ENCODE data around the gene TAS2R42.

Gene TAS2R42, protein sequence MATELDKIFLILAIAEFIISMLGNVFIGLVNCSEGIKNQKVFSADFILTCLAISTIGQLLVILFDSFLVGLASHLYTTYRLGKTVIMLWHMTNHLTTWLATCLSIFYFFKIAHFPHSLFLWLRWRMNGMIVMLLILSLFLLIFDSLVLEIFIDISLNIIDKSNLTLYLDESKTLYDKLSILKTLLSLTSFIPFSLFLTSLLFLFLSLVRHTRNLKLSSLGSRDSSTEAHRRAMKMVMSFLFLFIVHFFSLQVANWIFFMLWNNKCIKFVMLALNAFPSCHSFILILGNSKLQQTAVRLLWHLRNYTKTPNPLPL

DNA sequence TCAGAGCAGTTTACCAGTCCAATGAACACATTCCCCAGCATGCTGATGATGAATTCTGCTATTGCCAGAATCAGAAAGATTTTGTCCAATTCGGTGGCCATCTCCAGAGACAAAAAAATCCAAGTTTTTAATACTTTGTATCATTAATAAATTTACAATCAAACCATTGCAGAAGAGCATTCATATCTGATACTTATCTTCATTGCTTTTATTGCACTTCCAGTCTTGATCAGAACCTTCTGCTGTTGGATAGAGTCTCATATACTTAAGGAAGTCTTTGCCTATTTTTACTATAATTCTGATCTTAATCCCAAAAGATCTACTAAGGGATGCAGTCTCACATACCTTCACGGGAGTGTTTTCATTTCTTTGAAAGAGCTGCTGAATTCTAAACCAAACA lies at the start of gene TAS2R42:
TSS of gene TAS2R42 (minus strand) at position 101 of the 400 bp plus-strand sequence. CDS start at position 101, 0 bp downstream.
- no peak for TF ChIP-seq EZH2 (IDR thresholded peaks at IDR 0.05; ENCODE audit: borderline replicate concordance, low read length)
- TF ChIP-seq, protein P1, sequence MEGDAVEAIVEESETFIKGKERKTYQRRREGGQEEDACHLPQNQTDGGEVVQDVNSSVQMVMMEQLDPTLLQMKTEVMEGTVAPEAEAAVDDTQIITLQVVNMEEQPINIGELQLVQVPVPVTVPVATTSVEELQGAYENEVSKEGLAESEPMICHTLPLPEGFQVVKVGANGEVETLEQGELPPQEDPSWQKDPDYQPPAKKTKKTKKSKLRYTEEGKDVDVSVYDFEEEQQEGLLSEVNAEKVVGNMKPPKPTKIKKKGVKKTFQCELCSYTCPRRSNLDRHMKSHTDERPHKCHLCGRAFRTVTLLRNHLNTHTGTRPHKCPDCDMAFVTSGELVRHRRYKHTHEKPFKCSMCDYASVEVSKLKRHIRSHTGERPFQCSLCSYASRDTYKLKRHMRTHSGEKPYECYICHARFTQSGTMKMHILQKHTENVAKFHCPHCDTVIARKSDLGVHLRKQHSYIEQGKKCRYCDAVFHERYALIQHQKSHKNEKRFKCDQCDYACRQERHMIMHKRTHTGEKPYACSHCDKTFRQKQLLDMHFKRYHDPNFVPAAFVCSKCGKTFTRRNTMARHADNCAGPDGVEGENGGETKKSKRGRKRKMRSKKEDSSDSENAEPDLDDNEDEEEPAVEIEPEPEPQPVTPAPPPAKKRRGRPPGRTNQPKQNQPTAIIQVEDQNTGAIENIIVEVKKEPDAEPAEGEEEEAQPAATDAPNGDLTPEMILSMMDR (IDR thresholded peaks at IDR 0.05; ENCODE audit: low read length): no peak
- H3K9me2 ChIP-seq (ENCODE audit: low read depth, low read length): no peaks in the 10 kb centered on the region
- H3K79me2 ChIP-seq (ENCODE audit: insufficient read depth, low read length): no peaks in the 10 kb centered on the region
- H3K9ac ChIP-seq (ENCODE audit: low read length): no peak within 1 kb of the TSS
- no peaks in the 10 kb centered on the region for H3K4me1 ChIP-seq (ENCODE audit: insufficient read depth, low read length, severe bottlenecking)
- H4K20me1 ChIP-seq (ENCODE audit: insufficient read depth, low read length): no peaks in the 10 kb centered on the region
- 0 out of 2 replicates have a peak, but pooled peaks cover 3% of the 10 kb centered on the region for H3F3A ChIP-seq (ENCODE audit: insufficient read depth, low read length)
- H3K36me3 ChIP-seq (ENCODE audit: insufficient read depth, low read length): no peaks in the 10 kb centered on the region
- H3K9me3 ChIP-seq (ENCODE audit: low read length): no peaks in the 10 kb centered on the region
- H3K27ac ChIP-seq (ENCODE audit: low read depth, low read length, poor library complexity, severe bottlenecking): no peak within 1 kb of the TSS
- no peak within 1 kb of the TSS for H3K4me3 ChIP-seq (ENCODE audit: low read depth, low read length, poor library complexity, severe bottlenecking)
- no peaks in the 10 kb centered on the region for H3K27me3 ChIP-seq (ENCODE audit: insufficient read depth, low read length)
- H2AFZ ChIP-seq (ENCODE audit: low read length): no peak within 1 kb of the TSS
- no peak within 1 kb of the TSS for H3K4me2 ChIP-seq (ENCODE audit: low read length)

DNA sequence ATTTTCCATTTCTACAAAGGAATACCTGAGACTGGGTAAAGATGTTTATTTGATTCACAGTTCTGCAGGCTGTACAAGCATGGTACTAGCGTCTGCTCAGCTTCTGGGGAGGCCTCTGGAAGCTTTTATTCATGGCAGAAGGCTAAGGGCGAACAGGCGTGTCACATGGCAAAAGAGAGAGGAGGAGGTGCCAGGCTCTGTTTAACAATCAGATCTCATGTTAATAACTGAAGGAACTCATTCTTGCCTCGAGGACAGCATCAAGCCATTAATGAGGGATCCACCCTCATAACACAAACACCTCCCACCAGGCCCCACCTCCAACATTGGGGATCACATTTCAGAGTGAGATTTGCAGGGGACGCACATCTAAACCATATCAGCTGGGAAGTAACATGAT lies 46.8 kb upstream of the TAS2R42 start:
- Histone ChIP-seq H3K4me2 (ENCODE audit: low read length) (no peak overlapping the region), H4K20me1 (ENCODE audit: insufficient read depth, low read length) (no peaks in the 10 kb centered on the region), H3K4me3 (ENCODE audit: low read depth, low read length, poor library complexity, severe bottlenecking) (no peak overlapping the region), H3K9me3 (ENCODE audit: low read length) (no peaks in the 10 kb centered on the region), H3K36me3 (ENCODE audit: insufficient read depth, low read length) (no peaks in the 10 kb centered on the region), H3F3A (ENCODE audit: insufficient read depth, low read length) (no peaks in the 10 kb centered on the region), H3K9ac (ENCODE audit: low read length) (no peak overlapping the region), H3K4me1 (ENCODE audit: insufficient read depth, low read length, severe bottlenecking) (no peaks in the 10 kb centered on the region), H3K9me2 (ENCODE audit: low read depth, low read length) (no peaks in the 10 kb centered on the region), H3K27me3 (ENCODE audit: insufficient read depth, low read length) (no peaks in the 10 kb centered on the region), H2AFZ (ENCODE audit: low read length) (no peak overlapping the region), H3K79me2 (ENCODE audit: insufficient read depth, low read length) (no peaks in the 10 kb centered on the region), H3K27ac (ENCODE audit: low read depth, low read length, poor library complexity, severe bottlenecking) (no peak overlapping the region)
- TF ChIP-seq, protein P1 (IDR thresholded peaks at IDR 0.05; ENCODE audit: low read length): no peak

DNA sequence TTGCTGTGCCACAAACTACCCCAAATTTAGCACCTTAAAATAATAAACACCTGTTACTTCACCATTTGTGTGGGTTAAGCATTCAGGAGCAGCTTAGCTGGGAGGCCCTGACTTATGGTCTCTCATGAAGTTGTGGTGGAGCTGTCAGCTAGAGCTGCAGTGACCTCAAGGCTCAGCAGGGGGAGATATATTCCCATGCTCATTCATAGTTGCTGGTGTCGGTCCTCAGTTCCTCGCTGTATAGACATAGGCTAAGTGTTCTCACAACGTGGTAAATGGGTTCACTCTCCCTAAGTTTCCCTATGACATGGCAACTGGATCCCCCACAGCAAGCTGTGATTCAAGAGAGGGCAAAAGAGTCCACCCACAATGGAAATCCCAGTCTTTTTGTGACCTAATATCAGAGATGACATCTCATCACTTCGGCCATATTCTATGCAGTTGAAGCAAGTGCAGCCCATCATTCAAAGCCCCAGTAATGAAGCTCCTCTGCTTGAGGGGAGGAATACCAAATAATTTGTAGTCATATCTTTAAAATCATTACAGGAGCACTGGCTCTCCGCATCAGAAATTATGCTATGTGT lies 41.7 kb upstream of the TAS2R42 start:
- Histone ChIP-seq H3K36me3 (ENCODE audit: insufficient read depth, low read length) (no peaks in the 10 kb centered on the region), H3K9me2 (ENCODE audit: low read depth, low read length) (no peaks in the 10 kb centered on the region), H4K20me1 (ENCODE audit: insufficient read depth, low read length) (no peaks in the 10 kb centered on the region), H3K9me3 (ENCODE audit: low read length) (no peaks in the 10 kb centered on the region), H2AFZ (ENCODE audit: low read length) (no peak overlapping the region), H3K79me2 (ENCODE audit: insufficient read depth, low read length) (no peaks in the 10 kb centered on the region), H3K27me3 (ENCODE audit: insufficient read depth, low read length) (no peaks in the 10 kb centered on the region), H3K4me1 (ENCODE audit: insufficient read depth, low read length, severe bottlenecking) (no peaks in the 10 kb centered on the region), H3F3A (ENCODE audit: insufficient read depth, low read length) (no peaks in the 10 kb centered on the region), H3K4me2 (ENCODE audit: low read length) (no peak overlapping the region), H3K27ac (ENCODE audit: low read depth, low read length, poor library complexity, severe bottlenecking) (no peak overlapping the region), H3K4me3 (ENCODE audit: low read depth, low read length, poor library complexity, severe bottlenecking) (no peak overlapping the region), H3K9ac (ENCODE audit: low read length) (no peak overlapping the region)
- no peak for TF ChIP-seq EZH2 (IDR thresholded peaks at IDR 0.05; ENCODE audit: borderline replicate concordance, low read length)
- TF ChIP-seq, protein P1 (IDR thresholded peaks at IDR 0.05; ENCODE audit: low read length): peak; percentile 82

Measured in OCI-LY1 (cell line).